Measurements from ENCODE around the gene ASPSCR1. TPM values are rescaled to one million over a fixed set of nuclear protein-coding genes. Genes with fewer than 3 reads are reported as not detected.
A peak's percentile ranks its signal among the peaks of the same experiment; 100 is the strongest.

ASPSCR1 gene
- total and polyA plus RNA-seq, 2 of the 13 experiments (the other 11 are each of a cell fraction or from before 2014, with no cell fraction given), result 274 to 314 TPM

DNA sequence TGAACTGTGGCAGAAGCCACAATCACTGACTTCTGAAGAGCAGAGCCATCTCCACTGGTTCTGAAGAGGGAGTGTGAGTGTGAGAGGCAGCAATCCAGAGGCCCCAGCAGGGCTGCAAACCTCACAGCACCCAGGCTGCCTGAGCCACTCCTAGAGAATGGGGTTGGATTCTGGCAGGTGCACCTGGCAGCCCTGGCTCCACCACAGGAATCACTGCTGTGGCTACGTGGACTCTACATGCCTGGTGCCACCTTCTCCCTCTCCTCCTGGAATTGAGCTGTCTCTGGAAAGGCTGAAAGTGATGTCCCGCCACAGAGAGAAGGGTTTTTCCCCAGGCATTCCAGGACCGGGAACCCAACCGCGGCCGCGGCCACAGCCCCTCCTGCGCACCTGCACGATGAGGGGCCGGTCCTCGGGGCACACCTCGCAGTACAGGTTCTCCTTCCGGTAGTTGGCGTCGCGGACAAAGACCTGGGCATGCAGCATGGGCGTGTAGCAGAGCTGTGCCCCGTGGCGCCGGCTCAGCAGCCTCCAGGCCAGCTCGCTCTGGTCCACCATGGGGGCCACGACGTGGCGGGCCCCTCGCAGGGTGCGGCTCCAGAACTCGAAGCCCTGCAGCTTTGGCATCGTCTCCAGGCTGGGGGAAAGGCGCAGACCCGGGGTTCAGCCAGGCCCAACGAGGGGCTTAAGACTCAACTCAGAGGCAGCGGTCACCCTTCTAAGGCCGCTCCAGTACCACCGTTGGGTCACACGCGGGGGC is 87.2 kb downstream of the ASPSCR1 start (continued):
- TF ChIP-seq MTA1 (CRISPR knock-in tag; IDR thresholded peaks at IDR 0.05; ENCODE audit: borderline replicate concordance) (peak; percentile 61; the same call in 1 of the 2 replicates), NRL (CRISPR knock-in tag; IDR thresholded peaks at IDR 0.05; ENCODE audit: borderline replicate concordance) (no peak), ZNF335 (CRISPR knock-in tag; IDR thresholded peaks at IDR 0.05) (peak; percentile 8; the same call in 1 of the 2 replicates), ZNF792 (CRISPR knock-in tag; IDR thresholded peaks at IDR 0.05) (no peak), SRSF1 (optimal IDR thresholded peaks at IDR 0.05; ENCODE audit: low read depth, low read length) (no peak), NFKBIZ (CRISPR knock-in tag; IDR thresholded peaks at IDR 0.05) (no peak), ZSCAN21 (CRISPR knock-in tag; IDR thresholded peaks at IDR 0.05; ENCODE audit: borderline replicate concordance) (no peak), SKI (IDR thresholded peaks at IDR 0.05; ENCODE audit: partially characterized antibody) (no peak), TOPORS (CRISPR knock-in tag; IDR thresholded peaks at IDR 0.05) (no peak), SETDB1 (CRISPR knock-in tag; IDR thresholded peaks at IDR 0.05; ENCODE audit: borderline replicate concordance) (no peak), ZNF570 (CRISPR knock-in tag; IDR thresholded peaks at IDR 0.05; ENCODE audit: borderline replicate concordance) (no peak), U2AF2 (IDR thresholded peaks at IDR 0.05; ENCODE audit: low read depth, low read length) (no peak), RFXAP (CRISPR knock-in tag; IDR thresholded peaks at IDR 0.05; ENCODE audit: borderline replicate concordance) (no peak), KAT7 (CRISPR knock-in tag; IDR thresholded peaks at IDR 0.05; ENCODE audit: borderline replicate concordance) (no peak)
- TF ChIP-seq, protein P1, sequence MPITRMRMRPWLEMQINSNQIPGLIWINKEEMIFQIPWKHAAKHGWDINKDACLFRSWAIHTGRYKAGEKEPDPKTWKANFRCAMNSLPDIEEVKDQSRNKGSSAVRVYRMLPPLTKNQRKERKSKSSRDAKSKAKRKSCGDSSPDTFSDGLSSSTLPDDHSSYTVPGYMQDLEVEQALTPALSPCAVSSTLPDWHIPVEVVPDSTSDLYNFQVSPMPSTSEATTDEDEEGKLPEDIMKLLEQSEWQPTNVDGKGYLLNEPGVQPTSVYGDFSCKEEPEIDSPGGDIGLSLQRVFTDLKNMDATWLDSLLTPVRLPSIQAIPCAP (CRISPR knock-in tag; IDR thresholded peaks at IDR 0.05; ENCODE audit: low read depth), result no peak
- TF ChIP-seq, protein P2, sequence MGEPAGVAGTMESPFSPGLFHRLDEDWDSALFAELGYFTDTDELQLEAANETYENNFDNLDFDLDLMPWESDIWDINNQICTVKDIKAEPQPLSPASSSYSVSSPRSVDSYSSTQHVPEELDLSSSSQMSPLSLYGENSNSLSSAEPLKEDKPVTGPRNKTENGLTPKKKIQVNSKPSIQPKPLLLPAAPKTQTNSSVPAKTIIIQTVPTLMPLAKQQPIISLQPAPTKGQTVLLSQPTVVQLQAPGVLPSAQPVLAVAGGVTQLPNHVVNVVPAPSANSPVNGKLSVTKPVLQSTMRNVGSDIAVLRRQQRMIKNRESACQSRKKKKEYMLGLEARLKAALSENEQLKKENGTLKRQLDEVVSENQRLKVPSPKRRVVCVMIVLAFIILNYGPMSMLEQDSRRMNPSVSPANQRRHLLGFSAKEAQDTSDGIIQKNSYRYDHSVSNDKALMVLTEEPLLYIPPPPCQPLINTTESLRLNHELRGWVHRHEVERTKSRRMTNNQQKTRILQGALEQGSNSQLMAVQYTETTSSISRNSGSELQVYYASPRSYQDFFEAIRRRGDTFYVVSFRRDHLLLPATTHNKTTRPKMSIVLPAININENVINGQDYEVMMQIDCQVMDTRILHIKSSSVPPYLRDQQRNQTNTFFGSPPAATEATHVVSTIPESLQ (CRISPR knock-in tag; conservative IDR thresholded peaks at IDR 0.05), result no peak
- TF ChIP-seq, protein P3, sequence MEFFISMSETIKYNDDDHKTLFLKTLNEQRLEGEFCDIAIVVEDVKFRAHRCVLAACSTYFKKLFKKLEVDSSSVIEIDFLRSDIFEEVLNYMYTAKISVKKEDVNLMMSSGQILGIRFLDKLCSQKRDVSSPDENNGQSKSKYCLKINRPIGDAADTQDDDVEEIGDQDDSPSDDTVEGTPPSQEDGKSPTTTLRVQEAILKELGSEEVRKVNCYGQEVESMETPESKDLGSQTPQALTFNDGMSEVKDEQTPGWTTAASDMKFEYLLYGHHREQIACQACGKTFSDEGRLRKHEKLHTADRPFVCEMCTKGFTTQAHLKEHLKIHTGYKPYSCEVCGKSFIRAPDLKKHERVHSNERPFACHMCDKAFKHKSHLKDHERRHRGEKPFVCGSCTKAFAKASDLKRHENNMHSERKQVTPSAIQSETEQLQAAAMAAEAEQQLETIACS (CRISPR knock-in tag; IDR thresholded peaks at IDR 0.05), result 0 out of 2 replicates have a peak, but pooled peaks have one; percentile 11
- TF ChIP-seq, protein P4, sequence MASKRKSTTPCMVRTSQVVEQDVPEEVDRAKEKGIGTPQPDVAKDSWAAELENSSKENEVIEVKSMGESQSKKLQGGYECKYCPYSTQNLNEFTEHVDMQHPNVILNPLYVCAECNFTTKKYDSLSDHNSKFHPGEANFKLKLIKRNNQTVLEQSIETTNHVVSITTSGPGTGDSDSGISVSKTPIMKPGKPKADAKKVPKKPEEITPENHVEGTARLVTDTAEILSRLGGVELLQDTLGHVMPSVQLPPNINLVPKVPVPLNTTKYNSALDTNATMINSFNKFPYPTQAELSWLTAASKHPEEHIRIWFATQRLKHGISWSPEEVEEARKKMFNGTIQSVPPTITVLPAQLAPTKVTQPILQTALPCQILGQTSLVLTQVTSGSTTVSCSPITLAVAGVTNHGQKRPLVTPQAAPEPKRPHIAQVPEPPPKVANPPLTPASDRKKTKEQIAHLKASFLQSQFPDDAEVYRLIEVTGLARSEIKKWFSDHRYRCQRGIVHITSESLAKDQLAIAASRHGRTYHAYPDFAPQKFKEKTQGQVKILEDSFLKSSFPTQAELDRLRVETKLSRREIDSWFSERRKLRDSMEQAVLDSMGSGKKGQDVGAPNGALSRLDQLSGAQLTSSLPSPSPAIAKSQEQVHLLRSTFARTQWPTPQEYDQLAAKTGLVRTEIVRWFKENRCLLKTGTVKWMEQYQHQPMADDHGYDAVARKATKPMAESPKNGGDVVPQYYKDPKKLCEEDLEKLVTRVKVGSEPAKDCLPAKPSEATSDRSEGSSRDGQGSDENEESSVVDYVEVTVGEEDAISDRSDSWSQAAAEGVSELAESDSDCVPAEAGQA (IDR thresholded peaks at IDR 0.05; ENCODE audit: low read depth), result no peak
- TF ChIP-seq, protein P4 (CRISPR knock-in tag; IDR thresholded peaks at IDR 0.05; ENCODE audit: borderline replicate concordance), result no peak
